Liver (tissue), 9 donors: ENCODE measurements around the gene ROBO2. TPM values are rescaled to one million over a fixed set of nuclear protein-coding genes. Genes with fewer than 3 reads are reported as not detected.

ENCODE experiments used
- DNase-seq: peaks from one replicate; pipeline ENCODE4 v3.0.0-alpha.2; 2017; ENCODE audit warnings: low spot score
- H3K27ac ChIP-seq, 2 donors: one replicate each; pipeline ENCODE4 v1.7.0; 2013; ENCODE audit warnings: inconsistent platforms in 2 of 2, low read length in 2 of 2, control low read depth in 1 of 2, low read depth in 1 of 2, mild to moderate bottlenecking in 1 of 2
- H3K27me3 ChIP-seq, 4 donors: one replicate each; pipeline versions ENCODE4 v1.6.1 to v1.7.0; 2013; ENCODE audit warnings: low read length in 3 of 4, inconsistent platforms in 1 of 4, mild to moderate bottlenecking in 1 of 4, moderate library complexity in 1 of 4; ENCODE audit not compliant: control insufficient read depth in 4 of 4, insufficient read depth in 4 of 4
- H3K36me3 ChIP-seq, 4 donors: one replicate each; pipeline versions ENCODE4 v1.6.1 to v1.7.0; 2013; ENCODE audit warnings: low read length in 3 of 4, mild to moderate bottlenecking in 3 of 4, low read depth in 1 of 4, moderate library complexity in 1 of 4; ENCODE audit not compliant: control insufficient read depth in 4 of 4, insufficient read depth in 3 of 4
- H3K4me1 ChIP-seq, 4 donors: one replicate each; pipeline versions ENCODE4 v1.6.1 to v1.7.0; 2013; ENCODE audit warnings: low read length in 3 of 4, mild to moderate bottlenecking in 3 of 4, moderate library complexity in 1 of 4; ENCODE audit not compliant: control insufficient read depth in 4 of 4, insufficient read depth in 4 of 4
- H3K4me3 ChIP-seq, 3 donors: one replicate each; pipeline versions ENCODE4 v1.6.1 to v1.7.0; 2013; ENCODE audit warnings: low read length in 3 of 3, control low read depth in 1 of 3, low read depth in 1 of 3, mild to moderate bottlenecking in 1 of 3
- H3K9ac ChIP-seq, 2 donors: one replicate each; pipeline ENCODE4 v1.7.0; 2013; ENCODE audit warnings: low read length in 2 of 2, mild to moderate bottlenecking in 2 of 2, moderate library complexity in 2 of 2, control low read depth in 1 of 2, low read depth in 1 of 2
- H3K9me3 ChIP-seq, 4 donors: one replicate each; pipeline versions ENCODE4 v1.6.1 to v1.7.0; 2013; ENCODE audit warnings: low read length in 3 of 4; ENCODE audit not compliant: control insufficient read depth in 4 of 4
- ATF3 ChIP-seq: IDR thresholded peaks from 2 replicates; pipeline ENCODE4 v1.6.1; 2016; ENCODE audit warnings: antibody characterized with exemption
- FOXA2 ChIP-seq: IDR thresholded peaks from 2 replicates; pipeline ENCODE4 v1.6.1; 2016; ENCODE audit warnings: antibody characterized with exemption
- HNF4A ChIP-seq, 2 donors: conservative IDR thresholded peaks; 2 replicates each; pipeline ENCODE4 v1.6.1; 2016; ENCODE audit warnings: antibody characterized with exemption in 2 of 2, mild to moderate bottlenecking in 2 of 2
- HNF4G ChIP-seq: IDR thresholded peaks from 2 replicates; pipeline ENCODE4 v1.6.1; 2016; ENCODE audit warnings: antibody characterized with exemption
- JUND ChIP-seq, 2 donors: IDR thresholded peaks; 2 replicates each; pipeline ENCODE4 v1.6.1; 2016; ENCODE audit warnings: antibody characterized with exemption in 2 of 2
- MAX ChIP-seq: IDR thresholded peaks from 2 replicates; pipeline ENCODE4 v1.6.1; 2016; ENCODE audit warnings: antibody characterized with exemption
- RAD21 ChIP-seq, 2 donors: IDR thresholded peaks; 2 replicates each; pipeline ENCODE4 v1.6.1; 2016; ENCODE audit warnings: antibody characterized with exemption in 2 of 2, mild to moderate bottlenecking in 2 of 2
- REST ChIP-seq: IDR thresholded peaks from 2 replicates; pipeline ENCODE4 v1.6.1; 2016; ENCODE audit warnings: antibody characterized with exemption, mild to moderate bottlenecking
- RXRA ChIP-seq, 2 donors: IDR thresholded peaks; 2 replicates each; pipeline ENCODE4 v1.6.1; 2017 to 2018; ENCODE audit warnings: antibody characterized with exemption in 2 of 2, mild to moderate bottlenecking in 1 of 2
- TAF1 ChIP-seq: conservative IDR thresholded peaks from 2 replicates; pipeline ENCODE4 v1.6.1; 2016; ENCODE audit warnings: antibody characterized with exemption, mild to moderate bottlenecking
- YY1 ChIP-seq: IDR thresholded peaks from 2 replicates; pipeline ENCODE4 v1.6.1; 2016; ENCODE audit warnings: antibody characterized with exemption, mild to moderate bottlenecking
- ZBTB33 ChIP-seq: IDR thresholded peaks from 2 replicates; pipeline ENCODE4 v1.6.1; 2016; ENCODE audit warnings: antibody characterized with exemption
- WGBS: extraction: QIAGEN DNeasy Blood & Tissue Kit; methylation state at CpG from one replicate; pipeline ENCODE4 v1.1.7; 2013; 5-methylcytosine and 5-hydroxymethylcytosine counted together
- polyA plus RNA-seq, 2 donors: library from polyadenylated mRNA; stranded (reverse) in 1 of 2; unstranded in 1 of 2; fragments of 200-250 nt in 1 of 2; fragments of >200 nt in 1 of 2; fragmentation: Nextera tagmentation in 1 of 2; extraction: Ambion mirVana in 1 of 2; gene quantifications; one replicate each; pipeline versions ENCODE4 v1.2.1 to v1.2.3, GENCODE V29; 2013 to 2015
- total RNA-seq, 2 donors: library from RNA; depleted of rRNA; stranded (reverse); fragments of >200 nt; gene quantifications; one replicate each; pipeline ENCODE4 v1.2.3, GENCODE V29; 2014
- TF ChIP-seq, protein P1 (sequence below): fragments of 150-350 bp; IDR thresholded peaks from 2 replicates; pipeline ENCODE4 v1.5.1; 2017; ENCODE audit warnings: improper control_type of control experiment, low read depth, low read length; ENCODE audit not compliant: missing input control
- donor health status: healthy.
- donor health status: healthy.
- donor health status: healthy.
- donor health status: healthy.
- donor health status: healthy.

ROBO2 gene
- total and polyA plus RNA-seq, 4 donors: 0.22 to 19.4 (median 1.1) TPM

DNA sequence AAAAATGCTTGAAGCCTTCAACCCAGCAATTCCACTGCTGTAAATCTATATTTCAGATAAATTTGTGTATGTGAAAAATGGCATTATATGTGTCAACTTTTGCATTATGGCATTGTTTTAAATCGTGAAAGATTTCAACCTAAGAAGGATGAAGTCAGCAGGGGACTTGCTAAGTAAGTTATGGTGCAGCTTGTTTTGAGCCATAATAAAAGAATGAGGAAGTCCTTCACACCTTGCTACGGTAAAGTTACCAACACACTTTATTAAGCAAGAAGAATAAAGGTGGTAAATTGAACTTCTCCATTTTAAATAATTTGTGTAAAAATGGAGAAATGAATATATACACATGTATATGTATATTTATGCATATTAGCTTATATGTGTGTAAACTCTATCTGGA lies 371.4 kb downstream of the ROBO2 start:
- TF ChIP-seq REST: no peak
- TF ChIP-seq ZBTB33: no peak
- no peak for TF ChIP-seq TAF1
- TF ChIP-seq, protein P1, sequence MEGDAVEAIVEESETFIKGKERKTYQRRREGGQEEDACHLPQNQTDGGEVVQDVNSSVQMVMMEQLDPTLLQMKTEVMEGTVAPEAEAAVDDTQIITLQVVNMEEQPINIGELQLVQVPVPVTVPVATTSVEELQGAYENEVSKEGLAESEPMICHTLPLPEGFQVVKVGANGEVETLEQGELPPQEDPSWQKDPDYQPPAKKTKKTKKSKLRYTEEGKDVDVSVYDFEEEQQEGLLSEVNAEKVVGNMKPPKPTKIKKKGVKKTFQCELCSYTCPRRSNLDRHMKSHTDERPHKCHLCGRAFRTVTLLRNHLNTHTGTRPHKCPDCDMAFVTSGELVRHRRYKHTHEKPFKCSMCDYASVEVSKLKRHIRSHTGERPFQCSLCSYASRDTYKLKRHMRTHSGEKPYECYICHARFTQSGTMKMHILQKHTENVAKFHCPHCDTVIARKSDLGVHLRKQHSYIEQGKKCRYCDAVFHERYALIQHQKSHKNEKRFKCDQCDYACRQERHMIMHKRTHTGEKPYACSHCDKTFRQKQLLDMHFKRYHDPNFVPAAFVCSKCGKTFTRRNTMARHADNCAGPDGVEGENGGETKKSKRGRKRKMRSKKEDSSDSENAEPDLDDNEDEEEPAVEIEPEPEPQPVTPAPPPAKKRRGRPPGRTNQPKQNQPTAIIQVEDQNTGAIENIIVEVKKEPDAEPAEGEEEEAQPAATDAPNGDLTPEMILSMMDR: no peak
- TF ChIP-seq MAX: no peak
- TF ChIP-seq RXRA (IDR thresholded peaks at IDR 0.05): no peak
- TF ChIP-seq YY1: no peak
- no peak for TF ChIP-seq FOXA2
- TF ChIP-seq RAD21 (IDR thresholded peaks at IDR 0.05): no peak
- TF ChIP-seq HNF4A (conservative IDR thresholded peaks at IDR 0.05): no peak
- no peak for TF ChIP-seq ATF3
- no peak overlapping the region for H3K4me3 ChIP-seq
- H3K27ac ChIP-seq: no peak overlapping the region
- no peaks in the 10 kb centered on the region for H3K36me3 ChIP-seq
- no peaks in the 10 kb centered on the region for H3K27me3 ChIP-seq
- H3K9ac ChIP-seq: no peak overlapping the region
- no peaks in the 10 kb centered on the region for H3K4me1 ChIP-seq
- WGBS: 77% methylated on average over 2 of the region's 2 CpGs
- no peaks in the 10 kb centered on the region for H3K9me3 ChIP-seq
- DNase-seq: no peak

GRCh38 chr3:77412021-77412438 lies 372.1 kb downstream of the ROBO2 start:
- 88% methylated on average over 4 of the region's 4 CpGs for WGBS
- no peak overlapping the region for H3K27ac ChIP-seq
- DNase-seq: no peak
- no peaks in the 10 kb centered on the region for H3K9me3 ChIP-seq
- H3K36me3 ChIP-seq: no peaks in the 10 kb centered on the region
- H3K4me1 ChIP-seq: no peaks in the 10 kb centered on the region
- TF ChIP-seq HNF4A (conservative IDR thresholded peaks at IDR 0.05): no peak
- TF ChIP-seq ZBTB33: no peak
- TF ChIP-seq TAF1: no peak
- no peak for TF ChIP-seq YY1
- TF ChIP-seq FOXA2: no peak
- no peak for TF ChIP-seq JUND (IDR thresholded peaks at IDR 0.05)
- no peak for TF ChIP-seq HNF4G
- no peak for TF ChIP-seq REST
- TF ChIP-seq RAD21 (IDR thresholded peaks at IDR 0.05): no peak
- no peaks in the 10 kb centered on the region for H3K27me3 ChIP-seq
- H3K4me3 ChIP-seq: no peak overlapping the region
- no peak overlapping the region for H3K9ac ChIP-seq
